Lower lobe of right lung (tissue), 2 donors: ENCODE results near the gene RNF166. TPM values are rescaled to one million over a fixed set of nuclear protein-coding genes. Genes with fewer than 3 reads are reported as not detected.
"Not testable (repeated sequence)": the region's sequence is repeated elsewhere in the genome, so short reads cannot be mapped to it uniquely, and the experiment has no call there.

Experiments used
- ATAC-seq, 2 donors: fragments of 200-7000 bp; cut with Tn5 transposase; one replicate each; pipeline ENCODE4 v1.9.1; 2020 to 2022; ENCODE audit warnings: mild to moderate bottlenecking in 2 of 2, moderate library complexity in 2 of 2
- DNase-seq: peaks from one replicate; pipeline ENCODE4 v3.0.0-alpha.2; 2020
- H3K27ac ChIP-seq: fragments of 200-600 bp; one replicate; pipeline ENCODE4 v1.8.0; 2022
- H3K27me3 ChIP-seq: fragments of 200-600 bp; one replicate; pipeline ENCODE4 v1.8.0; 2022; ENCODE audit warnings: low read depth
- H3K36me3 ChIP-seq: fragments of 200-600 bp; one replicate; pipeline ENCODE4 v1.8.0; 2022; ENCODE audit warnings: mild to moderate bottlenecking
- H3K4me1 ChIP-seq: fragments of 200-600 bp; one replicate; pipeline ENCODE4 v1.8.0; 2022
- H3K4me3 ChIP-seq: fragments of 200-600 bp; one replicate; pipeline ENCODE4 v1.8.0; 2022; ENCODE audit warnings: mild to moderate bottlenecking
- H3K9me3 ChIP-seq: fragments of 200-600 bp; one replicate; pipeline ENCODE4 v1.8.0; 2022
- CTCF ChIP-seq: fragments of 200-600 bp; IDR thresholded peaks from one replicate; pipeline ENCODE4 v1.8.0; 2022; ENCODE audit warnings: antibody characterized with exemption, mild to moderate bottlenecking
- intact Hi-C: fragments of 100-400 bp; cut with DNase I; formaldehyde crosslinking; loops from one replicate; pipeline ENCODE4 v1.11.0; 2022
- total RNA-seq: library from RNA; stranded (reverse); fragmentation: NEBNext Ultra II Directional; extraction: Animal tissue kit (Norgen Biotek cat#: 25700); gene quantifications from one replicate; pipeline ENCODE4 v1.2.1, GENCODE V29; 2021
- donor health status: DM: no; HTN: yes; CAD: no; lungs with severe emphysema.

The RNF166 gene
- total RNA-seq, 1 donor from 2014 or later: 61.9 TPM

- DNase-seq (no peak), ATAC-seq (peak in 1 of 2 donors; percentile 33)
- Histone ChIP-seq H3K4me1 (no peaks in the 10 kb centered on the region), H3K9me3 (no peaks in the 10 kb centered on the region), H3K27me3 (no peaks in the 10 kb centered on the region), H3K36me3 (peaks cover 4% of the 10 kb centered on the region), H3K27ac (no peak overlapping the region), H3K4me3 (no peak overlapping the region)
- TF ChIP-seq CTCF: no peak
- intact Hi-C loops: no loop called here
These were observed 34.4 kb downstream of the RNF166 start for GRCh38 chr16:88671806-88672205.

GRCh38 chr16:88669980-88670379 lies 36.2 kb downstream of the RNF166 start:
- H3K36me3 ChIP-seq: no peaks in the 10 kb centered on the region
- ATAC-seq (no peak), DNase-seq (no peak)
- intact Hi-C loops: no loop called here
- no peak for TF ChIP-seq CTCF
- H3K27ac ChIP-seq: no peak overlapping the region
- no peaks in the 10 kb centered on the region for H3K27me3 ChIP-seq
- no peaks in the 10 kb centered on the region for H3K9me3 ChIP-seq
- H3K4me3 ChIP-seq: no peak overlapping the region
- H3K4me1 ChIP-seq: no peaks in the 10 kb centered on the region

GRCh38 chr16:88669493-88669892 lies 36.7 kb downstream of the RNF166 start:
- H3K4me3 ChIP-seq, DNase-seq, H3K27me3 ChIP-seq, H3K9me3 ChIP-seq, H3K36me3 ChIP-seq, H3K4me1 ChIP-seq, H3K27ac ChIP-seq, intact Hi-C loops, ATAC-seq: not testable (repeated sequence)

- DNase-seq (no peak), ATAC-seq (no peak)
- intact Hi-C loops: no loop called here
- H3K27me3 ChIP-seq: no peaks in the 10 kb centered on the region
- H3K9me3 ChIP-seq: no peaks in the 10 kb centered on the region
- no peak overlapping the region for H3K4me3 ChIP-seq
- no peak for TF ChIP-seq CTCF
- H3K27ac ChIP-seq: no peak overlapping the region
- H3K4me1 ChIP-seq: peaks cover 10% of the 10 kb centered on the region
- no peaks in the 10 kb centered on the region for H3K36me3 ChIP-seq
These were observed 38.7 kb downstream of the RNF166 start for GRCh38 chr16:88667461-88667860.

- Histone ChIP-seq H3K36me3 (no peaks in the 10 kb centered on the region), H3K4me3 (no peak overlapping the region), H3K9me3 (no peaks in the 10 kb centered on the region), H3K27me3 (no peaks in the 10 kb centered on the region), H3K27ac (no peak overlapping the region), H3K4me1 (peaks cover 26% of the 10 kb centered on the region)
- intact Hi-C loops: no loop called here
- ATAC-seq: no peak
- no peak for DNase-seq
- no peak for TF ChIP-seq CTCF
These were observed 40.6 kb downstream of the RNF166 start for GRCh38 chr16:88665570-88665969.

GRCh38 chr16:88665148-88665547 lies 41.1 kb downstream of the RNF166 start:
- TF ChIP-seq CTCF: no peak
- Histone ChIP-seq H3K4me1 (peaks cover 26% of the 10 kb centered on the region), H3K4me3 (no peak overlapping the region), H3K27ac (no peak overlapping the region), H3K36me3 (no peaks in the 10 kb centered on the region), H3K27me3 (no peaks in the 10 kb centered on the region), H3K9me3 (no peaks in the 10 kb centered on the region)
- ATAC-seq (no peak), DNase-seq (no peak)
- intact Hi-C loops: no loop called here
